ENCODE results near the gene UGT1A8. TPM values are rescaled to one million over a fixed set of nuclear protein-coding genes. Genes with fewer than 3 reads are reported as not detected.

Gene UGT1A8
- total and polyA plus RNA-seq, 10 donors: not detected

GRCh38 chr2:233705911-233706506 lies 88.6 kb downstream of the UGT1A8 start:
- H3K27ac ChIP-seq: no peak overlapping the region
- peaks cover 0 to 9% (median 0%) of the 10 kb centered on the region in 7 donors for H3K27me3 ChIP-seq (replicated peaks in 1 of 7)
- H3K4me1 ChIP-seq: no peaks in the 10 kb centered on the region
- no peak overlapping the region for H3K4me3 ChIP-seq
- intact Hi-C loops (cut with DNase I; ENCODE audit: low total_unique reads): no loop called here
- TF ChIP-seq CTCF (IDR thresholded peaks at IDR 0.05 in 8 of 11, conservative IDR thresholded peaks at IDR 0.05 in 3 of 11) (no peak), POLR2AphosphoS5 (IDR thresholded peaks at IDR 0.05) (no peak), POLR2A (IDR thresholded peaks at IDR 0.05) (no peak)
- no peaks in the 10 kb centered on the region for H3K36me3 ChIP-seq
- WGBS, 5 donors: 66 to 73% (median 67%) methylated on average over 4 of the region's 4 CpGs
- DNase-seq: no peak
- H3K9me3 ChIP-seq: peaks cover 0 to 14% (median 2%) of the 10 kb centered on the region in 8 donors

GRCh38 chr2:233706720-233707119 lies 89.3 kb downstream of the UGT1A8 start:
- Histone ChIP-seq H3K36me3 (no peaks in the 10 kb centered on the region), H3K27me3 (replicated peaks in 1 of 7) (peaks cover 0 to 9% (median 0%) of the 10 kb centered on the region in 7 donors), H3K27ac (no peak overlapping the region), H3K9me3 (peaks cover 0 to 14% (median 2%) of the 10 kb centered on the region in 8 donors), H3K4me1 (no peaks in the 10 kb centered on the region), H3K4me3 (no peak overlapping the region)
- intact Hi-C loops (cut with DNase I; ENCODE audit: low total_unique reads): no loop called here
- TF ChIP-seq POLR2A (IDR thresholded peaks at IDR 0.05): no peak
- no peak for TF ChIP-seq POLR2AphosphoS5 (IDR thresholded peaks at IDR 0.05)
- no peak for TF ChIP-seq CTCF (IDR thresholded peaks at IDR 0.05 in 8 of 11, conservative IDR thresholded peaks at IDR 0.05 in 3 of 11)
- DNase-seq: no peak
- 3 to 96% (median 54%) methylated on average over 1 of the region's 1 CpG for WGBS, 5 donors

DNA sequence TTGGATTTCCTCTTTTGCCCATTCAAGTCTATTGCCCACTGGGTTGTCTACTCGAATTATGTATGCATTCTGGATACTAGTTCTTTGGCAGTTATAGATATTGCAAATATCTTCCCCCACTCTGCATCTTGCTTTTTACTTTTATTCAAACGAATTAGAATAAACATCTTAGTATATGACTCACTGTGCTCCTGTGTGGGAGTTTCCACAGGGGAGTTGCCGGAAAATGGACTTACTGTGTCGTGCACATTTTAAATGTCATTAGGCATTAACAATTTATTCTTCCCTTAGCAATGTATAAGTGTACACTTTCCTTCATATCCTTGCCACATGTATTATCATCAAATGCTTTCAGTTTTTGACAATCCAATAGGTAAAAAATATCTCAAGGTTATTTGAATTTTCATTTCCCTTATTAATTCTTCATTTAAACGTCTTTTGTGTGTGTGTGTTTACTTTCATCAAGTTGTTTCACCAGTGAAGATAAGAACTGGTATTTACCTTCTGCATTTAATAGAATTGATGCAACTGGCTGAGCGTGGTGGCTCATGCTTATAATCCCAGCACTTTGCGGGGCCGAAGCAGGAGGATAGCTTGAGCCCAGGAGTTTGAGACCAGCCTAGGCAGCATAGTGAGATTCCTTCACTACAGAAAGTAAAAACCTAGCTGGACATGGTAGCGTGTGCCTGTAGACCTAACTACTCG lies 90.7 kb downstream of the UGT1A8 start:
- DNase-seq: no peak
- intact Hi-C loops (cut with DNase I; ENCODE audit: low total_unique reads): no loop called here
- Histone ChIP-seq H3K4me1 (no peaks in the 10 kb centered on the region), H3K9me3 (peaks cover 0 to 14% (median 2%) of the 10 kb centered on the region in 8 donors), H3K27me3 (replicated peaks in 1 of 7) (peaks cover 0 to 14% (median 0%) of the 10 kb centered on the region in 7 donors), H3K36me3 (no peaks in the 10 kb centered on the region), H3K4me3 (no peak overlapping the region), H3K27ac (no peak overlapping the region)
- 74 to 84% (median 79%) methylated on average over 10 of the region's 10 CpGs for WGBS, 5 donors
- TF ChIP-seq POLR2AphosphoS5 (IDR thresholded peaks at IDR 0.05): no peak
- TF ChIP-seq POLR2A (IDR thresholded peaks at IDR 0.05): no peak
- TF ChIP-seq CTCF (IDR thresholded peaks at IDR 0.05 in 8 of 11, conservative IDR thresholded peaks at IDR 0.05 in 3 of 11): no peak

GRCh38 chr2:233708942-233709341 lies 91.5 kb downstream of the UGT1A8 start:
- WGBS, 5 donors: 63 to 95% (median 83%) methylated on average over 5 of the region's 5 CpGs
- DNase-seq: no peak
- intact Hi-C loops (cut with DNase I; ENCODE audit: low total_unique reads): no loop called here
- TF ChIP-seq POLR2A (IDR thresholded peaks at IDR 0.05) (no peak), POLR2AphosphoS5 (IDR thresholded peaks at IDR 0.05) (no peak), CTCF (IDR thresholded peaks at IDR 0.05 in 8 of 11, conservative IDR thresholded peaks at IDR 0.05 in 3 of 11) (no peak)
- no peak overlapping the region for H3K27ac ChIP-seq
- H3K4me3 ChIP-seq: no peak overlapping the region
- peaks cover 0 to 14% (median 0%) of the 10 kb centered on the region in 7 donors for H3K27me3 ChIP-seq (replicated peaks in 1 of 7)
- H3K36me3 ChIP-seq: no peaks in the 10 kb centered on the region
- H3K4me1 ChIP-seq: no peaks in the 10 kb centered on the region
- peaks cover 0 to 8% (median under 1%) of the 10 kb centered on the region in 8 donors for H3K9me3 ChIP-seq

Data from spleen (tissue), 11 donors.